ENCODE results near the gene UXT. TPM values are rescaled to one million over a fixed set of nuclear protein-coding genes. Genes with fewer than 3 reads are reported as not detected.
A peak's percentile ranks its signal among the peaks of the same experiment; 100 is the strongest.

The UXT gene
- total RNA-seq, 6 experiments from 2014 or later, result 40.2 to 53.5 (median 49.5) TPM

DNA sequence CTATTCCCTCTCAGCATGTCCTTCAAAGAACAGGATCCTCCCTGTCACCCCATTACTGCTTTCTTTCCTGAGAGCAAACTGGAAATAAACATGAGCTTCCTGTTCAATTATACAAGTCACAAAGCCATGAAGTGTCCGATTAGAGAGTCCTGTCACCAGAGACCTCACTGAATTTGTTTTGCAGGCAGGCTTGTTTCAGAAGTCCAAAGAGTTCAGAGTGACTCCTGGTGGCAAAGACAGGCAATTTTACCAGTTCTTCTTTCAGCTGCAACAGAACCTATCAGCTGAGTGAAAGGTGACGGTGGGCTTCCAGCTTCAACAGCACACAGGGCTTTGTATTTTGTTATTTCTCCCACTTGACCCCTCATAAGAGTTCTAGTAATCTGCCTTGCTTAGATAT is 15.1 kb downstream of the UXT start:
- WGBS (ENCODE audit: insufficient coverage, low coverage, low lambda C conversion rate, missing lambda C conversion rate), result 27% methylated on average over 2 of the region's 2 CpGs
- intact Hi-C loops (cut with DNase I), result no loop called here
- ATAC-seq (peak; percentile 34 to 59 (median 57)), DNase-seq (no peak)
- TF ChIP-seq, protein P1, sequence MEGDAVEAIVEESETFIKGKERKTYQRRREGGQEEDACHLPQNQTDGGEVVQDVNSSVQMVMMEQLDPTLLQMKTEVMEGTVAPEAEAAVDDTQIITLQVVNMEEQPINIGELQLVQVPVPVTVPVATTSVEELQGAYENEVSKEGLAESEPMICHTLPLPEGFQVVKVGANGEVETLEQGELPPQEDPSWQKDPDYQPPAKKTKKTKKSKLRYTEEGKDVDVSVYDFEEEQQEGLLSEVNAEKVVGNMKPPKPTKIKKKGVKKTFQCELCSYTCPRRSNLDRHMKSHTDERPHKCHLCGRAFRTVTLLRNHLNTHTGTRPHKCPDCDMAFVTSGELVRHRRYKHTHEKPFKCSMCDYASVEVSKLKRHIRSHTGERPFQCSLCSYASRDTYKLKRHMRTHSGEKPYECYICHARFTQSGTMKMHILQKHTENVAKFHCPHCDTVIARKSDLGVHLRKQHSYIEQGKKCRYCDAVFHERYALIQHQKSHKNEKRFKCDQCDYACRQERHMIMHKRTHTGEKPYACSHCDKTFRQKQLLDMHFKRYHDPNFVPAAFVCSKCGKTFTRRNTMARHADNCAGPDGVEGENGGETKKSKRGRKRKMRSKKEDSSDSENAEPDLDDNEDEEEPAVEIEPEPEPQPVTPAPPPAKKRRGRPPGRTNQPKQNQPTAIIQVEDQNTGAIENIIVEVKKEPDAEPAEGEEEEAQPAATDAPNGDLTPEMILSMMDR (IDR thresholded peaks at IDR 0.05), result peak; percentile 38 to 45 (median 42)
- TF ChIP-seq POLR2A (IDR thresholded peaks at IDR 0.05), result no peak
- Histone ChIP-seq H3K9me3 (peaks cover 0 to 4% (median 0%) of the 10 kb centered on the region in 4 donors), H3K27ac (peak overlapping the region in 2 of 3 donors; percentile 2 to 6), H3K36me3 (peaks cover 0 to 21% (median 3%) of the 10 kb centered on the region in 4 donors), H3K27me3 (no peaks in the 10 kb centered on the region), H3K4me3 (no peak overlapping the region), H3K4me1 (peaks cover 0 to 4% (median 0%) of the 10 kb centered on the region in 4 donors)

DNA sequence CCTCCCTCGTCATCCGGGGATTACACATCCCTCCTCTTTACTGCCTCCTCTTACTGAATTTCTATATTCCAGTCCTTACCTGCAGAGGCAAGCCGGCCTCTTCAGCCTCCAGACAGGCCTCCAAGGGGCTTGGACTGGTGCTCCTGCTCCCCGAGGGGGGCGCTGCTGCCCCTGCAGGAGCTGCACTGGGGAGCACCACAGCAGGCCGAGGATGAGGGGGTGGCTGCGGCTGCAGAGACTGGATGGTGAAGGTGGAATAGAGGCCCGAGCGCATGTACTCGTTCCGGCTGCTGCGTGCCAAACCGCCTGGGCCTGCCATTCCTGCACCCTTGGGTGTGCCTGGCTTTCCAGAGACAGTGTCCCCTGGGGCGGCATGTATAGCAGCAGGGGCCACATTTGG is 20.2 kb downstream of the UXT start:
- no peaks in the 10 kb centered on the region for H3K27me3 ChIP-seq
- WGBS (ENCODE audit: insufficient coverage, low coverage, low lambda C conversion rate, missing lambda C conversion rate), result 65% methylated on average over 2 of the region's 14 CpGs
- H3K36me3 ChIP-seq, result peaks cover 0 to 39% (median 8%) of the 10 kb centered on the region in 4 donors
- H3K27ac ChIP-seq, result no peak overlapping the region
- H3K4me1 ChIP-seq, result no peaks in the 10 kb centered on the region
- no peak overlapping the region for H3K4me3 ChIP-seq
- ATAC-seq, result no peak
- peaks cover 0 to 4% (median 0%) of the 10 kb centered on the region in 4 donors for H3K9me3 ChIP-seq
- TF ChIP-seq, protein P1 (IDR thresholded peaks at IDR 0.05), result no peak
- TF ChIP-seq POLR2A (IDR thresholded peaks at IDR 0.05), result no peak
- intact Hi-C loops (cut with DNase I), result no loop called here
- DNase-seq, result no peak

DNA sequence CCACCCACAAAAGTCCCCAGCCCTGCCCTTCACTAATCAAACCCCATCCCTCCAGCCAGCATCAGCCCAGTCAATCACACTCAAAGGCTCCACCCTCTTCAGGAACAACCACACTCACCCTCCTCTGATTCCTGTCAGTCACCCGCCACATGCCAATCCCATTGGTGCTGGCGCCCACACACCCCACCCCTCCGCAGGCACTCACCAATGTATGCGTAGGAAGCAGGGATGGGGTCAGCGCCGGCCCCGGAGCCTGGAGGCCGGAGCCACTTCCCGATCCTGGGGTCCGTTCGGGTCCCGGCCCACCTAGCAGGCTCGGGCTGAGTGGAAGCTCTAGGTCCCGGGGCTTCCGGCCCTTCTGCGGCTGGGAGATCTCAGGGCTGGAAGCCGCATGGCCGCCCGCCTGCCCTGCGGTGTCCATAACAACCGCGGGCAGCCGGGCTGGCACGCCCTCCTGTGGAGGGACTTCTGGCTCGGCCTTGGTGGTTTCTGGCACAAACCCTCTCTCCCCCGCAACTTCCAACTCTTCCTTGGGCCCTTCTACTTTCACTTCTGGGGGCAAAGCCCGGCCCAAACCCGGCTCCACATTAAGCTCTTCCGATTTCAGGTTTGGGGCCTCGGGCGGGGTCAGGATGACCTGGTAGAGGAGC is 21.3 kb downstream of the UXT start:
- no peak for TF ChIP-seq POLR2A (IDR thresholded peaks at IDR 0.05)
- TF ChIP-seq, protein P1 (IDR thresholded peaks at IDR 0.05), result no peak
- 75% methylated on average over 4 of the region's 31 CpGs for whole genome bisulfite sequencing (ENCODE audit: insufficient coverage, low coverage, low lambda C conversion rate, missing lambda C conversion rate)
- H3K4me3 ChIP-seq, result peak overlapping the region in 1 of 3 donors; percentile 24
- H3K27me3 ChIP-seq, result no peaks in the 10 kb centered on the region
- H3K27ac ChIP-seq, result no peak overlapping the region
- ATAC-seq (peak; percentile 65 to 76 (median 70)), DNase-seq (peak in 2 of 3 donors; percentile 52 to 71)
- peaks cover 0 to 4% (median 0%) of the 10 kb centered on the region in 4 donors for H3K9me3 ChIP-seq
- no peaks in the 10 kb centered on the region for H3K4me1 ChIP-seq
- intact Hi-C loops (cut with DNase I), result no loop called here
- H3K36me3 ChIP-seq, result peaks cover 0 to 39% (median 8%) of the 10 kb centered on the region in 4 donors

GRCh38 chrX:47634871-47635575 is 24.0 kb downstream of the UXT start:
- Histone ChIP-seq H3K4me3 (no peak overlapping the region), H3K27me3 (no peaks in the 10 kb centered on the region), H3K27ac (no peak overlapping the region), H3K9me3 (peaks cover 0 to 4% (median 0%) of the 10 kb centered on the region in 4 donors), H3K4me1 (no peaks in the 10 kb centered on the region), H3K36me3 (peaks cover 0 to 28% (median 8%) of the 10 kb centered on the region in 4 donors)
- intact Hi-C loops (cut with DNase I), result no loop called here
- no peak for TF ChIP-seq POLR2A (IDR thresholded peaks at IDR 0.05)
- TF ChIP-seq, protein P1 (IDR thresholded peaks at IDR 0.05), result no peak
- no peak for ATAC-seq
- 70% methylated on average over 16 of the region's 16 CpGs for WGBS (ENCODE audit: insufficient coverage, low coverage, low lambda C conversion rate, missing lambda C conversion rate)
- DNase-seq, result no peak

Data from right lobe of liver (tissue), 6 donors.